Retina (tissue), 1 donor: ENCODE measurements around the gene TRAM2.

Experiments used
- DNase-seq: peaks from one replicate; pipeline ENCODE4 v3.0.0-alpha.2; 2016

TRAM2 gene, protein sequence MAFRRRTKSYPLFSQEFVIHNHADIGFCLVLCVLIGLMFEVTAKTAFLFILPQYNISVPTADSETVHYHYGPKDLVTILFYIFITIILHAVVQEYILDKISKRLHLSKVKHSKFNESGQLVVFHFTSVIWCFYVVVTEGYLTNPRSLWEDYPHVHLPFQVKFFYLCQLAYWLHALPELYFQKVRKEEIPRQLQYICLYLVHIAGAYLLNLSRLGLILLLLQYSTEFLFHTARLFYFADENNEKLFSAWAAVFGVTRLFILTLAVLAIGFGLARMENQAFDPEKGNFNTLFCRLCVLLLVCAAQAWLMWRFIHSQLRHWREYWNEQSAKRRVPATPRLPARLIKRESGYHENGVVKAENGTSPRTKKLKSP

DNA sequence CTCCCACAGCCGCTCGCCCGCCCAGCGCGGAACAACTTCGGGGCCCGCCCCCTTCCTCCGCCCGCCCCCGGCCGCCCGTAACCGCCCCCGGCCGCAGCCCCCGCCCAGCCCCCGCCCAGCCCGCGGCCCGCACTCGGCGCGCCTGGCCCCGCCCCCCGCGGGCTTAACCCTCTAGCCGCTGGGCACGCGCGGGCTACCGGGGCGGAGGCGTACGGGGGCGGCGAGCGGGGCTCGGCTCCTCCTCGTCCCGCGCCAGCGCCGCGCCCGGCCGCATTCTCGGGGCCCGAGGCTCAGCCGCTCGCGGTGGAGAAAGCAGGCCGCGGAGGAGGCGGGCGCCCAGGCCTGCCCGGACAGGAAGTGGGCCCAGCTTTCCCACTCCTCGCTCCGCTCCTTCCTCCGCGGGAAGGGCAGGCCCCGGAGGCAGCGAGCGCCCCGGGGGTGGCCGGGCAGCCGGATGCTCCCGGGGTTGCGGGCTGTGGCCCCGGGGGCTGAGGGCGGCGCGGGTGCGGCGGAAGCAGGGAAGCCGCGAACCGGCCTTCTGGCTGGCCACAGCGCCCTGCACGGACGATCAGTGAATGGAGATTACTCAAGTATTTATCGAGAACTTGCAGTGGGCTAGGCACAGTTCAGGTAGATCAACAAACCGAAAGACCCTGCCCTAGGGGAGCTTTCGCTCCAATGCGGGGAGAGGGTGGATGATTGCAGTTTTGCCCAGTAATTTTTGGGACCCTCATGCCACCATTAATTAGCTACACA is at the start of gene TRAM2:
TRAM2 (minus strand) TSS at position 39 of the 756 bp plus-strand sequence. CDS start 145 bp downstream, outside the sequence.
- DNase-seq: peak; percentile 83

DNA sequence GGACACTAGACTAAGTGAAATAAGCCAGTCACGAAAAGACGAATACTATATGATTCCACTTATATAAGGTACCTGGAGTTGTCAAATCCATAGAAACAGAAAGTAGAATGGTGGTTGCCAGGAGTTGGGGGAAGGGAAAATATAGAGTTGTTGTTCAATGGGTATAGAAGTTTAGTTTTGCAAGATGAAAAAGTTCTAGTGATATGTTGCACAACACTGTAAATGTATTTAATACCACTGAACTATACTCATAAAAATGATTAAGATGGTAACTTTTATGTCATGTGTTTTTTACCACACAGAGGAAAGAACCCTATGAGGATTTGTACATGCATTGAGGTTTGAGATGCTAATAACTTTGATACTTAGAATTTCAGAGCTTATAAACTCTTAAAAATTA is 46.0 kb upstream of the TRAM2 start:
- no peak for DNase-seq

DNA sequence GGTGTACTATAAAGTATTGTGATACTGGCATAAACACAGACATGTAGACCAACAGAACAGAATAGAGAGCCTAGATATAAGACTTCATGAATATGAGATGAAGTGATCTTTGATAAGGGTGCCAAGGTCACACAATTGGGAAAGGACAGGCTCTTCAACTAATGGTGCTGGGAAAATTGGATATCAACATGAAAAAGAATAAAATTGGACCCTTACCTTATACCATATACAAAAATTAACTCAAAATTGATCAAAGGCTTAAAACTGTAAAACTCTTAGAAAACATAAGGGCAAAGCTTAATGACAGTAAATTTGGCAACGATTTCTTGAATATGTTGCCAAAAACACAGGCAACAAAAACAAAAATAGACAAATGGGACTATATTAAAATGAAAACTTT is 44.8 kb upstream of the TRAM2 start:
- DNase-seq: no peak

DNA sequence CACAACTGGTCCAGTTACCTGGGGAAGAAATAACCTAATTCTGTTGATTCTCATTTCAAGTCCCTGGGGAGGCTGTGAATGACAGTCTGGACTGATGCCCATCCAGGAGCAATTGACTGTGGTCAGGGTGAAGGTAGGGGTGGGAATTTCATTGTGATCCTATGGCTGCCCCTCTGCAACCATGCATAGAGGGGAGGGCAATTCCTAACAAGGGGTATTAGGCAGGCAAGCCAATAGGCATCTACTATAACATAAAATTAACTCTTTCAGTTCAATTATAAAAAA is 44.0 kb upstream of the TRAM2 start:
- DNase-seq: no peak

DNA sequence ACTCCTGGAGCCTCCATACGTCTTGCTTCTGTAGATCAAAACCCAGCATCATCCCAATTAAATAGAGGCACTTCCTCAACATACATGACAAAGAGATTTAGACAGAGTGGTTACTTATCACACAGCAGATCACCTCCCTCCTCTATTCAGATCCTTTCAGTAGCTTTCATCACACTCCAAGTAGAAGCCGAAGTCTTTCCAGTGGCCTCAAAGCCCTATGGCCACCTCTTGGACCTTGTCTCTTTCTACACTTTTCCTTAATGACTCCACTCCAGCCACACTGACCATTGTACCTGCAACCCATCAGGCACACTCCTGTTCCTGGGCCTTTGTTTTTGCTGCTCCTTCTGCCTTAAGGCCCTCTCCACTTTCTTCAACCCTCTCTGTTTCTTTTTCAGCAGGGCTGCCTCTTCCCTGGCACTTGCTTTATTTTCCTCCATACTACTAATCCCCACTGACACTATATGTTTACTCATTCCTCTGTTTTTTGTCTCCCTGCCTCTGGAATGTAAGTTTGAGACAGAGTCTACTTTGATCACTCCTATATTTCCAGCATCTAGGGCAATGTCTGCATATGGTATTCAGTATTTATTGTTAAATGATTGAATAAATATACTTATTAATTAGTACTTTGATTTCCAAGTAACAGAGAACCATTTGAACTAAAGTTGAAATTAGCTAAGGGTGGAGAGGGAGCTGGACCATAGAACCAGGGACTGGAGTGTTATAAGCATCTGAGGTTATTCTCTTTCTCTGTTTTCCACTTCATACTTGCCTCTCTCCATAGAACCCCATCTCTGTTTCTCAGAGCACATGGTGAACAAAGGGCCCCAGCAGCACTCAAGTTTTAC is 43.4 kb upstream of the TRAM2 start:
- DNase-seq: no peak

DNA sequence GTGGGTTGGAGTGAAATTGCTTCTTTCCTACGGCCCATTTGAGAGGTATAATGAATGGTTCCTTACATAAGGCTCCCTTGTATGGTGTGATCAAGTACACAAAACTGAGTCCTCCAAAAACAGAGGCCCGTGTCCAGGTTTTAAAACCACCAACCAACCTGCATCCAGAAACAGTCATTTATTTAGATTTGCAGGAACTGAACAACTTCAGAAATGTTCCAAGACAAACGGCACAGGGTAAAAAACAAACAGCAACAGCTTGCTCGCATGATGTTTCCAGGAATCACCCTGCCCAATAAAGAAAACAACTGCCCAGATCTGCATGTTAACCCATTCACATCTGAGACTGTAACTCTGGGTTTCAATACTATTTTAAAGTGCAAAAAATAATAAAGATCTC is 40.2 kb upstream of the TRAM2 start:
- no peak for DNase-seq

DNA sequence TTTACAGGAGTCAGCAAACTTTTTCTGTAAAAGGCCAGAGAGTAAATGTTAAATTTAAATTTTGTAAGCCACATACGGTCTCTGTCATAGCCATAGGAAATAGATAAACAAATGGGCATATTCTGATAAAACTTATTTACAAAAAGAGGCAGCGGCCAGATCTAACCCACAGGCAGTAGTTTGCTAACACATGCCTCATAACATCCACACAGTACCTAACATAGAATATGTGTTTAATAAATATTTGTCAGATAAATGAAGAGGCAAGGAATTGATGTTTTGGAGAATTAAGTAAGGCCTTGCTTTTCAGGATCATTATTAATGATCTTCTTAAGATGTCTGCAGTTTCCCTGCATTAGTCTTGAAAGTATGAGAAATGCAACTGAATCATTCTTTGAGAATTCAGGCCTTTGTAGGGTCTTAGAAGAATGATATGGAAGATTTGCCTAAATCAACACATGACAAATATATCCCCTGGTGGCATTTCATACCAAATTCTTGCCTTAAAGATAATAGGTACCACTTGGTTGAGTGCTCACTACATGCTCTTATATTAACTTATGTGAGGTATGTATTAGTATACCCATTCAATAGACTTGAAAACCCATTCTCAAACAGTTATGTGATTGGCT is 39.3 kb upstream of the TRAM2 start:
- DNase-seq: no peak

DNA sequence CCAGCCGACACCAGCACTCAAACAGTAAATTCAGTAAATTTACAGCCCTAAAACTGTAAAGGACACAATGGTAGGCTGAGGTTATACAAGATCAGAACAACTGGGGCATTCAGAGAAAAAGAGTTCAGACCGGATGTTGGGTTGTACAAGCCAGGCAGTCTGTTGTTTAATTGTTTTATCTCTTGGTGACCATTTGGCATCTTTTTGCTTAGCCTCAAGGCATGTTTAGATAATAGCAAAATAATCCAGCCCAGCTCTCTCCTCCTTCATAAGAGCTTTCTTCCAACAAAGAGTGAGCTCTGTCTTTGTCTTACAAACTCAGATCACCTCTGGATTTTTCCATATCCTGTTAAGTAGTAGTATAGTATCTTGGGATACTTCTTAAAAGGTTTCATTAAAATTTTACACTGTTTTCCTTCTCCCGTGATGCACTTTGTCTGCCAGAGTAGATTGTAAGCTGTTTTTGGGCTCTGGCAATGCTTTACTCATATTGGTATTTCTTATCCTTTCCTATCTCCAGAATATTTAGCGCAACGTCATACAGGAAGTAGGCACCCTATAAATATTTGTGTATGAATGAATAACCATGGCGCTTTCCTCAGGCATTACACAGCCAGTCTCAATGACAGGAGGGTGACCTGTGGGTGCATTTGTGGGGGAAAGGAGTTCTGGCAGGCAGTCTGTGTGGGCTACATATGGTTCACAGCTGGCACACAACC is 35.6 kb upstream of the TRAM2 start:
- no peak for DNase-seq

DNA sequence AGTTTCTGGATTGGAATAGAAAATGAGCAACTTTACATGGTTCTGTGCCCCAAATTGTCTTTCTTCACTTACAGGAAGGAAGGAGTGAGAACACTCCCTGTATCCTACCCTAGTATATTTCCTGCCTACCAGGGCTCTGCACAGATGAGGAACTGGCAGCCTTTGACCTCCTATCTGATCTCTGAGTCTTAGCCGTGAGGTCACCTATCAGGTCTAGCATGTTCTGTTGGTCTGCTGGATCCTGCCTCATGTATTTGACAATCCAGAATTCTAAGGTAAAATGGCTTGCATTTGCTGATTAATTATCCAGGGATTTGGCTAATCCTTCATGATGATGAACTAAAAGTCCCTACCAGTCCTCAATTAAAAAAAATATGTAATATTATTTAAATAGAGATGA is 35.0 kb upstream of the TRAM2 start:
- DNase-seq: no peak

DNA sequence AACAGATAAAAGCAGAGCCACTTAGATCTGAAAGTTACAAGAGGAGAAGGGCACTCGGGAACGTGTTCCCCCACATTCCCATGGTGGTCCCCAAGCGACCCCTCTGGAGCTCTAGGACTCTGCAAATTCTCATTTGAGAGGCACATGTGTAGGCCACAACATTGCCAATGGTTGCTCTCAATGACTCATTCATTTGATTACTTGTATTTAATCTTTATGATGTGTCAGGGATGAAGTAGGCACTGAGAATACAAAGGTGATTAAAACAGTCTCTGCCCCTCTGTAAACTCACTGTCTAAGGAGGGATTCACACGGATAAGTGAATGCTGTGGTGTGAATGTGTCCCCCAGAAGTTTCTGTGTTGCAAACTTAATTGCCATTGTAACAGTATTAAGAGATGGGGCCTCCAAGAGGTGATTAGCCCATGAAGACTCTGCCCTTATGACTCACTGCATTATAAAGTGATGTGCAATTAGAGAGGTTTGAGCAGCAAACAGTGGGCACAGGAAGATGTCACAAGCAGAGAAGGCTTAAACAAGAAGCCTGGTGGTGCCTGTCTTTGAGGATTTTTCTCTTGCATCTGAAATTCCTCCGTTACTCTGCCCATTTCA is 34.0 kb upstream of the TRAM2 start:
- DNase-seq: no peak

DNA sequence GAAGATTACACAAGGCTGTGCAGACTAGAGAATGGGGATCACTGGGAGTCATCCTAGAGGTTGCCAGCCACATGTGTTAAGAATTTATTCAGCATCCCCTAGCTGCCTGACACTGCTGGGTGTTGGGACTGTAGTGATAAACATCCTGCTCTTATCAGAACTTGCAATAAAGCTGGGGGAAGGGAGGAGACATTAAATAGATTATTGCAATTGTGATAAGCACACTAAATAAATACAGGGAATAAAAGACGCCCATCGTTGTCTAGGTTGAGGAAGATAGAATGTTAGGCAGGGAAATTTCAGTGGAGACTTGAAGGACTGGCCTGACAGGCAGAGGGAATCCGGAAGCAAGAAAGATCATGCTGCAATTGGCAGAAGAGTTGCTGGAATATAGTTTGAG is 33.2 kb upstream of the TRAM2 start:
- DNase-seq: no peak

DNA sequence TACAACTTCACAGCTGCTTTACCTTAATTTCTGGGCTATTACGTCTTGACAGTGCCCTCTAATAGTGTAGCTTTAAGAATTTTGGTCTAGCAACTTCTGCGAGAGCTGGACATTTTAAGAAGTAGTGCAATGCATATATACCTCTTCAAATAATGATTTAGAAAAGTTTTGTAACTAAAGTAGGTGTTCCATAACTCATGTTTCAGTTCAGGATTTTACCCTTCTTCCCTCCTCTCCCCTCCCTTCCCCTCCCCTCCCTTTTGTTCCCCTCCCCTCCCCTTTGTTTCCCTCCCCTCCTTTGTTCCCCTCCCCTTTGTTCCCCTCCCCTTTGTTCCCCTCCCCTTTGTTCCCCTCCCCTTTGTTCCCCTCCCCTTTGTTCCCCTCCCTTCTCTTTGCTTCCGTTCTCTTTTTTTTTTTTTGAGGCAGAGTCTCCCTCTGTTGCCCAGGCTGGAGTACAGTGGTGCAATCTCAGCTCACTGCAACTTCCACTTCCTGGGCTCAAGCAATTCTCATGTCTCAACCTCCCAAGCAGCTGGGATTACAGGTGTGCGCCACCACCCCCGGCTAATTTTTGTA is 28.8 kb upstream of the TRAM2 start:
- DNase-seq: no peak

DNA sequence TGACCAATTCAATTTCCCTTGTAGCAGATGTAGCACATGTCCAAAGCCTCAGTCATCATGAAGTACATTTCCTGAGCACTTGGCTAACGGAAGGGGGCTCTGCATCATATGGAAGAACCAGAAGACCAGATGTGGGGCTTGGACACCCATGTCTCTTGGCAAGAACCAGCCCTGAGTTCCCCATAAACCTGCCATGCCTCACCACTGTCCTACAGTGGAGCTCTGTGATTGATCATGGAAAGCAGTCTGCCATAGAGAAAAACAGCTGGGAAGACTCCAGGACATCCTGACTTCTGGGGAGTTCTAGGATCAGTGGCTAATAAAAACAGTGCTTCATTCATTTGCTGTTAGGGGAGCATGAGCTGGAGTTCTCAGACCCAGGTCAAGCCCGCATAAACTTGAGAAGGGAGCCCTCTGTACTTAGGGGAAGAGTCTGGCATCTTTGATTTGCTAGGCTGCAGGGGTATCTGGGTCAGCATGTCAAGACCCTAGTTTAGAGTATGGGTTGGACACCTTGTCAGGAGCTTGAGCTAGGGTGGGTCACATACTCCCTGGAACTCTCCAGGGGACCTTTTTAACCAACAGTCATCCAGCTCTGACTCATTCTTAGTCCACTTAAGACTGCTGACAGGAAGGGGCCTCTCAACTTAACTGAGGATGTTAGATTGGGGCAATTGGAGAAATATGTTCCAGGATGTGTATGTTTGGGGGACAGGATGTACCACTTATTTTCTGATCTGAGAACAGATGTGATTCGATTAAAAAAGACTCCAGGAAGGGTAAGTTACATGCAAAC is 26.3 kb upstream of the TRAM2 start:
- no peak for DNase-seq

DNA sequence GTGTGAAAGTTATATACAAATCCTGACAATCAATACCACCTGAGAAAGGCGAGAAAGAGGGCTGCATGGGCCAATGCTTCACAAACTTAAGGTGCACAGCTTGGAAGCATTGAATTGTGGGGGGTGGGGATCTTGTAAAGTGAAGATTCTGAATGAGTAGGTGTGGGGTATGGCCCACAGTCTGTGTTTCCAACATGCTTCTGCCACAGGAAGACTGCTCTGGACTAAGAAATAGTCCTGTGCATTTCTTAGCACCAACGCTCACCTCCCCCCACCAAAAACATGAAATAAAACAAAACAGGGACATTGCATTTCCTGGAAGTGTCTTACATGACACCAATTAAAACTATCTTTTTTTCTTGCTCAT is 21.9 kb upstream of the TRAM2 start:
- no peak for DNase-seq

DNA sequence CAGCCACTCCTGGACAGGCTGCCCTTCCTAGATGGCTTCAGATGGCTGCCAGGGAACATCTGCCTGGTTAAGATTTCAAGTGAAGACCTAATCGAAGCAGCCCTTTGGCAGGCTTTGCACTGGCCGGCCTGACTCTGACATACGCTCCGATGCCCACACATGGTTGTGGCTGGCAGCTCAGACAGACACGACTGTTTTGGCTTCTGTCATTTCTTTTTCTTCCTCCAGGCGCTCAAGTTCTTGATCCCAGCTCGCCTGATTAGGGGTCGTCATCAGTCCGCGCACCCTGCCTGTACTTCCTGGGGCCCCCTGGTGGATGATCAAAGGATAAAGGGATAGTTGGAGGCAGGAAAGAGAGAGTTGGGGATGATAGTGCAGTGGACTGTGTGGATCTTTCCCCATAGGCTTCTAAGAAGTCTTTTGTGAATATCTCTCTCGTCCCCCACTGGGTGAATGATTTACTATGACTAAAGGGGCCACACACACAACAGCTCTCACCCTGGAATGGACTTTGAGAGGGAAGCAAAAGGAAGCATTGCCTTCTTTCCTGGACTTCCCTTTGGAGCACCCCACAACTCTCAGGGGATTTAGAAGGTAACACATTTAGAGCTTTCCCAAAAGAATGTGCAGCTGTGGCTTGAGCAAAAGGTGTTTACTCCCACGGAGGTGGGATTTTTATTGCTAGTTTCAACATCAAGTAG is 21.4 kb upstream of the TRAM2 start:
- peak; percentile 86 for DNase-seq

DNA sequence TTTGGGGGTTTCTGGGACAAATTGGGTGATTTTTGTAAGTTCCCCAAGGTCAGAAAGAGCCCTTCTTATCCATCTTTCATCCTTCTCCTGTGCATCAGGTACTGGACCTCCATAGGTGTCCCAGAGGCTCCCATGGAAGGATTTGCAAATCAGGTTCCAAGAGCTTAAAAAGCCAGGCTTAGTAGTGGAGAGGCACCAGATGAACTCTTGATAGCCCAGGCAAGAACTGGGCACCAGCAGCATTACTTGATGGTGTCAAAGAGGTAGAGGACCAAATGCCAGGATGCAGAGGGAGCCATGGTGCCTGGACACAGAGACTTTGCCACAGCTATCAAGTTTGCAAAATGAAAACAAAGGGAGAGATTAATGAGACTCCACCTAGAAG is 20.9 kb upstream of the TRAM2 start:
- DNase-seq: no peak

DNA sequence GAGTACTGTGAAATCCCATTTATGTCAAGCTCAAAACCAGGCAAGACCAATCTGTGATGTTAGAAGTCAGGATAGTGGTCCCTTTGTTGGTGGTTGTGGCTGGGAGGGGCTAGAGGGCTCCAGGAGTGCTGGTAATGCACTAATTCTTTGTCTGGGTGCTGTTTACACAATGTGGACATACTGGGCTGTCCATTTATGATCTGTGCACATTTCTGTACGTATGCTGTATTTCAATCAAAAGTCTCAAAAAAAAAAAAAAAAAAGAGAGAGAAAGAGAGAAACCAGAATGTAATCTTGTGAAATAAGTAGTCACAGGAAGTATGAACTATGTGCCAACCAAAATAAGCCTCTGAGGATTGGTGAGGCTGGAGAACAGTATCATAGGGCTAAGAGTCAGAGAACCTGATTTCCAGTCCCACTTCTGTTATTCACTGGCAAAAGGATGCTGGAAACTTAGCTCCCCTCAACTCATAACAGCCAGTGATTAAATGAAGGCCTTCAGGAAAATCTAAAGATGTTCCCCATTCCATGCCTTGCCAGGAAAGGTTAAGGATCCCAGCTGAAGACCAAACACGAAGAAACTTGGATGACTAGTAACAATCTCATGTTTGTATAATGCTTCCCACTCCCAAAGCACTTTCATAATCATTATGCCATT is 19.6 kb upstream of the TRAM2 start:
- no peak for DNase-seq

DNA sequence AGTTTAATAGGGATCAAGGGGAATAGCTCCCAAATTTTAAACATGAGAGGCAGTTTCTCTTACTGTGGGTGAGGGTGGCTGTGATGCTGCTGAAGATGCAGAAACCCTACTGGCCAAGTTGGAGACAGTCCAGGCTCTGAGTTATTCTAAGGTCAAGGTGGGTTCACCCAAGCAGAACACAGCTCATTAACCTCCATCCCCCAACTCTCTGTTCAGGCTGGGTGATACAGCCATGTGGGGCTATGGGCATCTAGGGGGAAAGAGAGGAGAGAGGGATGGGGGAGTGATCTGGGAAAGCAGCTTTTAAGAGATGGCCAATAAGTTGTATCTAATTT is 18.9 kb upstream of the TRAM2 start:
- no peak for DNase-seq

DNA sequence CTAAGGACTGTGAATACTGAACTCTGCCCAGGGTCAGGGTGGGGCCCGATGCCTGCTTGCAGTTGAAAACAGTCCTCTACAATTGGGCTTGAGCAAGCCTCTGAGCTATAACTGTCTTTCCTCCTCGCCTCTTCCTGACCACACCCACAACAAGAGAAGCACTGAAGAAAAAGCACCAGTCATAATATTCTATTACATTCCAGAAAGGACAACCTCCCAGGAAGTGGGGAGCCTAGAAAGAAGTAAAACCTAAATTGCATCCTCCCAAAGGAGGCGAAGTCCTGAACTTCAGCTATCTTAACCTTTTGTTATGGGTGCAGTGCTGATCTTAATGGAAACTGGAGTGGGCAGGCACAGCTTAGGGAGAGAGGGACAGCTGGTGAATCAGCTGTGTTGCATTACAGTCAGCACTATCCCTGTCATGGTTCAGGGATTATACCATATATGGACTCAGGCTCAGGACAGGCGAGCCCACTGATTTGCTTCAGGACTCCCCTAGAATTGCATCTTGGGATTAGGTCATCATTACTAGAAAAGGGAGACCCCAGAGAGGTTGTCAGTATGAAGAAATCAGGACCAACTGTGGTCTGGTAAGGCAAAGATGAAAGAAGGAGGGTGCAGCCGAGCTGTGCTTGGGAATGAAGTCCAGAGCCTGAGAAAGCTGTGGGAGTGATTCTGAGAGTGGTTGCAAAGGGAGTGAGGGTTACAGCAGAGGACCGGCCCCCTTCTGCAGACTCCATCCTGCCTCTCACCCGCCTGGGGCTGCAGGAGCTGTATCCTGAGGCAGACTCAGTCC is 18.3 kb upstream of the TRAM2 start:
- peak; percentile 73 for DNase-seq
